Endothelial cell of umbilical vein (primary cell): Measurements from ENCODE around the gene SLC16A4.

Experiments
- CTCF ChIP-seq, 2 donors: IDR thresholded peaks; 1 replicate in 1 of 2; 2 replicates in 1 of 2; pipeline ENCODE4 v1.5.1; 2011; ENCODE audit warnings: low read length in 2 of 2, mild to moderate bottlenecking in 2 of 2, moderate library complexity in 2 of 2, control low read depth in 1 of 2, inconsistent platforms in 1 of 2, low read depth in 1 of 2; ENCODE audit not compliant: insufficient read depth in 1 of 2; ENCODE audit errors: extremely low read depth in 1 of 2
- EZH2 ChIP-seq: IDR thresholded peaks from 2 replicates; pipeline ENCODE4 v1.6.1; 2012; ENCODE audit warnings: borderline replicate concordance, low read depth, mild to moderate bottlenecking, moderate library complexity, low read length, inconsistent platforms; ENCODE audit not compliant: severe bottlenecking
- GATA2 ChIP-seq: IDR thresholded peaks from 2 replicates; pipeline ENCODE4 v1.7.0; 2011; ENCODE audit warnings: low read depth, mild to moderate bottlenecking, moderate library complexity, mixed read lengths, low read length; ENCODE audit not compliant: insufficient read length, insufficient read depth
- MAX ChIP-seq: IDR thresholded peaks from 2 replicates; pipeline ENCODE4 v1.6.1; 2011; ENCODE audit not compliant: insufficient read depth, insufficient read length
- POLR2A ChIP-seq: IDR thresholded peaks from 2 replicates; pipeline ENCODE4 v1.6.1; 2012; ENCODE audit warnings: low read depth, mild to moderate bottlenecking, control low read depth, low read length

- TF ChIP-seq EZH2 (no peak), GATA2 (no peak), CTCF (IDR thresholded peaks at IDR 0.05; ENCODE audit: extremely low read depth in 1 of 2, insufficient read depth in 1 of 2, low read depth in 1 of 2, low read length in 2 of 2) (peak; percentile 40 to 54), MAX (peak; percentile 98), POLR2A (peak; percentile 74)
Measured at GRCh38 chr1:110338309-110338885, 52.4 kb downstream of the SLC16A4 start.
